ENCODE data around the gene SGCD.
A peak's percentile ranks its signal among the peaks of the same experiment; 100 is the strongest.

DNA sequence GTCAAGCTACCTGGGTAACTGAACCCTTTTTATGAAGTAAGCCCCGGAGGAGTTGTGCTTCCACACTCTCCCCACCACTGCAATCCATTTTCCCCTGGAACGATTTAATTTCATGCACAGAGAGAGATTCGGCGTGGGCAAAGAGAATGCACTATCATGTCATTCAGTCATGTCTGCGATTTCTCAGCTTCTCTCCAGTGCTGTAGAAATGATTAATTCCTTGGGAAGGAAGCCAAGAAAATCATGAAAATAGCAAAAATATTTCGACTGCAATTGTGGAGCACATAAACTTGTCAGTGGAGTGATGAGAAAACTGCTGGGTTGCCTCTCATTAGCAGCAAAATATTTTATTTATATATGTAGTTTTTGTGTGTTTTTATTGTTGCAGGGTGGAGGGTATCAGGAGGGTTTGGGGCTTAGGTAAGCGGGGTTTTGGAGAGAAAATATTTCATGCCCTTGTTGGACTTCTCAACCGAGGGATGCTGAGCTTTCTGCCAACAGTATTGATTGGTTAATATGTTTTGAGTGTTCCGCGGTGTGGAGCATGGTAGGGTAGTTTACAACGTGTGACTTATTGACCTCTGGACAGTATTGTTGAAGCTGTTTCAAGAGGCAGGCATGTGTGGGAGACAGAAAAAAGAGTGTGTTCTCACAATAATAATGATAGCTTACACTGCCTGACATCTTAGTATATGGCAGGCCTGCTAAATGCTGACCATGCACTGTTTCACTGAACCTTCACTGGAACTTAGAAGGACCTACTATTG, 69.3 kb downstream of the SGCD start:
- TF ChIP-seq, protein P1, sequence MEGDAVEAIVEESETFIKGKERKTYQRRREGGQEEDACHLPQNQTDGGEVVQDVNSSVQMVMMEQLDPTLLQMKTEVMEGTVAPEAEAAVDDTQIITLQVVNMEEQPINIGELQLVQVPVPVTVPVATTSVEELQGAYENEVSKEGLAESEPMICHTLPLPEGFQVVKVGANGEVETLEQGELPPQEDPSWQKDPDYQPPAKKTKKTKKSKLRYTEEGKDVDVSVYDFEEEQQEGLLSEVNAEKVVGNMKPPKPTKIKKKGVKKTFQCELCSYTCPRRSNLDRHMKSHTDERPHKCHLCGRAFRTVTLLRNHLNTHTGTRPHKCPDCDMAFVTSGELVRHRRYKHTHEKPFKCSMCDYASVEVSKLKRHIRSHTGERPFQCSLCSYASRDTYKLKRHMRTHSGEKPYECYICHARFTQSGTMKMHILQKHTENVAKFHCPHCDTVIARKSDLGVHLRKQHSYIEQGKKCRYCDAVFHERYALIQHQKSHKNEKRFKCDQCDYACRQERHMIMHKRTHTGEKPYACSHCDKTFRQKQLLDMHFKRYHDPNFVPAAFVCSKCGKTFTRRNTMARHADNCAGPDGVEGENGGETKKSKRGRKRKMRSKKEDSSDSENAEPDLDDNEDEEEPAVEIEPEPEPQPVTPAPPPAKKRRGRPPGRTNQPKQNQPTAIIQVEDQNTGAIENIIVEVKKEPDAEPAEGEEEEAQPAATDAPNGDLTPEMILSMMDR (conservative IDR thresholded peaks at IDR 0.05; ENCODE audit: low read depth, low read length), result no peak
- no peak for TF ChIP-seq CHD1 (IDR thresholded peaks at IDR 0.05; ENCODE audit: low read depth, low read length)
- TF ChIP-seq POLR2A (IDR thresholded peaks at IDR 0.05; ENCODE audit: low read depth, low read length), result no peak
- no peak for TF ChIP-seq RAD21 (IDR thresholded peaks at IDR 0.05; ENCODE audit: low read length)
- TF ChIP-seq, protein P2, sequence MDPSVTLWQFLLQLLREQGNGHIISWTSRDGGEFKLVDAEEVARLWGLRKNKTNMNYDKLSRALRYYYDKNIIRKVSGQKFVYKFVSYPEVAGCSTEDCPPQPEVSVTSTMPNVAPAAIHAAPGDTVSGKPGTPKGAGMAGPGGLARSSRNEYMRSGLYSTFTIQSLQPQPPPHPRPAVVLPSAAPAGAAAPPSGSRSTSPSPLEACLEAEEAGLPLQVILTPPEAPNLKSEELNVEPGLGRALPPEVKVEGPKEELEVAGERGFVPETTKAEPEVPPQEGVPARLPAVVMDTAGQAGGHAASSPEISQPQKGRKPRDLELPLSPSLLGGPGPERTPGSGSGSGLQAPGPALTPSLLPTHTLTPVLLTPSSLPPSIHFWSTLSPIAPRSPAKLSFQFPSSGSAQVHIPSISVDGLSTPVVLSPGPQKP (IDR thresholded peaks at IDR 0.05; ENCODE audit: borderline replicate concordance, low read depth, low read length), result no peak
- no peak for TF ChIP-seq MXI1 (IDR thresholded peaks at IDR 0.05; ENCODE audit: borderline replicate concordance, low read depth, low read length)
- no peak for TF ChIP-seq RFX5 (IDR thresholded peaks at IDR 0.05; ENCODE audit: low read depth, low read length)
- TF ChIP-seq MAFK (IDR thresholded peaks at IDR 0.05; ENCODE audit: low read depth, low read length), result peak; percentile 68

All from IMR-90 (cell line).